Stimulated activated effector memory CD8-positive, alpha-beta T cell treated with anti-CD3 and anti-CD28 coated beads, Interleukin-12 subunit alpha, Interleukin-12 subunit beta, amount 100 ng/mL, for 72 hours (primary cell): ENCODE measurements around the gene SMPD4.
"Not testable (repeated sequence)": the region's sequence is repeated elsewhere in the genome, so short reads cannot be mapped to it uniquely, and the experiment has no call there.

ENCODE experiments used
- ATAC-seq: fragments of 150-1000 bp; cut with Tn5 transposase; 2 replicates; pipeline ENCODE4 v1.10.0; 2021
- DNase-seq, 2 donors: peaks; one replicate each; pipeline ENCODE4 v3.0.0; 2021 to 2022; ENCODE audit warnings: low spot score in 2 of 2
- H3K27ac Mint-ChIP-seq: one replicate; pipeline ENCODE4 v1.8.0; 2022; ENCODE audit warnings: mild to moderate bottlenecking, mixed read lengths
- H3K36me3 Mint-ChIP-seq: one replicate; pipeline ENCODE4 v1.8.0; 2022; ENCODE audit warnings: mild to moderate bottlenecking, mixed read lengths
- H3K4me1 Mint-ChIP-seq: one replicate; pipeline ENCODE4 v1.8.0; 2022; ENCODE audit warnings: mixed read lengths
- H3K4me3 Mint-ChIP-seq: one replicate; pipeline ENCODE4 v1.8.0; 2022; ENCODE audit warnings: mild to moderate bottlenecking, mixed read lengths
- H3K9me3 Mint-ChIP-seq: one replicate; pipeline ENCODE4 v1.8.0; 2022; ENCODE audit warnings: mixed read lengths

The SMPD4 gene, protein sequence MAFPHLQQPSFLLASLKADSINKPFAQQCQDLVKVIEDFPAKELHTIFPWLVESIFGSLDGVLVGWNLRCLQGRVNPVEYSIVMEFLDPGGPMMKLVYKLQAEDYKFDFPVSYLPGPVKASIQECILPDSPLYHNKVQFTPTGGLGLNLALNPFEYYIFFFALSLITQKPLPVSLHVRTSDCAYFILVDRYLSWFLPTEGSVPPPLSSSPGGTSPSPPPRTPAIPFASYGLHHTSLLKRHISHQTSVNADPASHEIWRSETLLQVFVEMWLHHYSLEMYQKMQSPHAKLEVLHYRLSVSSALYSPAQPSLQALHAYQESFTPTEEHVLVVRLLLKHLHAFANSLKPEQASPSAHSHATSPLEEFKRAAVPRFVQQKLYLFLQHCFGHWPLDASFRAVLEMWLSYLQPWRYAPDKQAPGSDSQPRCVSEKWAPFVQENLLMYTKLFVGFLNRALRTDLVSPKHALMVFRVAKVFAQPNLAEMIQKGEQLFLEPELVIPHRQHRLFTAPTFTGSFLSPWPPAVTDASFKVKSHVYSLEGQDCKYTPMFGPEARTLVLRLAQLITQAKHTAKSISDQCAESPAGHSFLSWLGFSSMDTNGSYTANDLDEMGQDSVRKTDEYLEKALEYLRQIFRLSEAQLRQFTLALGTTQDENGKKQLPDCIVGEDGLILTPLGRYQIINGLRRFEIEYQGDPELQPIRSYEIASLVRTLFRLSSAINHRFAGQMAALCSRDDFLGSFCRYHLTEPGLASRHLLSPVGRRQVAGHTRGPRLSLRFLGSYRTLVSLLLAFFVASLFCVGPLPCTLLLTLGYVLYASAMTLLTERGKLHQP

DNA sequence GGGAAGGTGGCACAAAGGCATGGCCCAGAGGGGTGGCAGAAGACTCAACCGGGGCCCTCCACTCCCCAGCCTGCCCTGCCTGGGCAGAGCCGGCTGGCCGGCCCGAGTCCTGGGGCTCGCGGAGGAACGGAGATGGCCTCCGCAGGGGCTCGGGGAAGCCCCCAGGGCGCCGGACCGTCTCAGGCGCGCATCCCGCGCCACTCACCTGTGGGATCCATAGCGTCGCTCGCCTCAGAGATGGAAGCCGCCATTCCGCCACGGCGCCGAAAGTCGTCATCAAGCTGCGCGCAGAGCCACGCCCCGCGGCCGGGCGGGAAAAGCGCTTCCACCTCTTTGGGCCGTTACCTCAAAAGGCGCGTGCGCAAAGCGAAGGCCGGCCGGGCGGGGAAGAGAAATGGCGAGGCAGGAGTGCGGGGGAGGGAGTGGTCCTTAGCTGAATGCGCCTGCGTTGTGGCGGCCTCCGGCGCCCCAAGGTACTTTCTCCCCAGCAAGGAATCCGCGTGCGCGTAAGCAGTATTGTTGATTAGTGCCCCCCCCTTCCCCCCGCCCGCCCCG is at the start of gene SMPD4:
TSS of gene SMPD4 (minus strand) at position 278 of the 555 bp plus-strand sequence. CDS start 5,010 bp downstream, outside the sequence.
- H3K4me3 Mint-ChIP-seq, result peak within 1 kb of the TSS; percentile 89

DNA sequence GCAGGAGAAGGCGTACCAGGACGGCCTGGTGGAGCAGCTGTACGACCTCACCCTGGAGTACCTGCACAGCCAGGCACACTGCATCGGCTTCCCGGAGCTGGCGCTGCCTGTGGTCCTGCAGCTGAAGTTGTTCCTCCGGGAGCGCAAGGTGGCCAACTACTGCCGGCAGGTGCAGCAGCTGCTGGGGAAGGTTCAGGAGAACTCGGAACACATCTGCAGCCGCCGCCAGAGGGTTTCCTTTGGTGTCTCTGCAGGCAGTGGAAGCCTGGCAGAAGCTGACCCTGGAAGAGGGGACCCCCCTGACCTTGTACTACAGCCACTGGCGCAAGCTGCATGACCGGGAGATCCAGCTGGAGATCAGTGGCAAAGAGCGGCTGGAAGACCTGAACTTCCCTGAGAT is 49.5 kb upstream of the SMPD4 start:
- not testable (repeated sequence) for H3K4me3 Mint-ChIP-seq, H3K27ac Mint-ChIP-seq, H3K36me3 Mint-ChIP-seq, H3K9me3 Mint-ChIP-seq, DNase-seq, H3K4me1 Mint-ChIP-seq, ATAC-seq

More for the DNA sequence above, at the start of gene SMPD4:
- peak within 1 kb of the TSS; percentile 96 for H3K27ac Mint-ChIP-seq
- peaks cover 24% of the 10 kb centered on the region for H3K4me1 Mint-ChIP-seq
- DNase-seq (peak; percentile 96 to 99), ATAC-seq (peak; percentile 79)
- no peaks in the 10 kb centered on the region for H3K9me3 Mint-ChIP-seq
- H3K36me3 Mint-ChIP-seq, result peaks cover 63% of the 10 kb centered on the region

DNA sequence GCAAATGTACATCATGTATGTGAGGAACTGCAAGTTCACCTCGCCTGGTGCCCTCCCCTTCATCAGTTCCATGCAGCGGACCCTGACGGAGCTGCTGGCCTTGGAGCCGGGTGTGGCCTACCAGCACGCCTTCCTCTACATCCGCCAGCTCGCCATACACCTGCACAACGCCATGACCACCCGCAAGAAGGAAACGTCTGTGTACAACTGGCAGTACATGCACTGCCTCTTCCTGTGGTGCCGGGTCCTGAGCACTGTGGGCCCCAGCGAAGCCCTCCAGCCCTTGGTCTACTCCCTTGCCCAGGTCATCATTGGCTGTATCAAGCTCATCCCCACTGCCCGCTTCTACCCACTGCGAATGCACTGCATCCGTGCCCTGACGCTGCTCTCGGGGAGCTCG is 49.0 kb upstream of the SMPD4 start:
- H3K4me1 Mint-ChIP-seq, H3K4me3 Mint-ChIP-seq, H3K27ac Mint-ChIP-seq, H3K36me3 Mint-ChIP-seq, DNase-seq, H3K9me3 Mint-ChIP-seq, ATAC-seq: not testable (repeated sequence)

DNA sequence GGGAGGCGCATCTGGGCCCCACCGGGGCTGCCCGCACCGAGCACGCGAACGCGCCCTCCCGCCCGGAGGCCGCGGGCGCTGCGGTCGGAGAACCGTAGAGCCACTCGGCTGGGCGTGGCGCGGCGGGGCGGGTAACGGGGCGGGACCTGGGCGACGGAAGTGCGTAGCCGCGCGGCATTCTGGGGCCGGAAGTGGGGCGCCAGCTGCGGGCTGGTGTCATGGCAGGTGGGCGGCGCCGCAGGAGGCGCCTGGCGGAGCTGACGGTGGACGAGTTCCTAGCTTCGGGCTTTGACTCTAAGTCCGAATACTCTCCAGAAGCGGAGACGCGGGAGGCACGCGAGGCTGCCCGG is 47.7 kb upstream of the SMPD4 start:
- not testable (repeated sequence) for H3K36me3 Mint-ChIP-seq, ATAC-seq, H3K9me3 Mint-ChIP-seq, H3K4me3 Mint-ChIP-seq, H3K27ac Mint-ChIP-seq, DNase-seq, H3K4me1 Mint-ChIP-seq

DNA sequence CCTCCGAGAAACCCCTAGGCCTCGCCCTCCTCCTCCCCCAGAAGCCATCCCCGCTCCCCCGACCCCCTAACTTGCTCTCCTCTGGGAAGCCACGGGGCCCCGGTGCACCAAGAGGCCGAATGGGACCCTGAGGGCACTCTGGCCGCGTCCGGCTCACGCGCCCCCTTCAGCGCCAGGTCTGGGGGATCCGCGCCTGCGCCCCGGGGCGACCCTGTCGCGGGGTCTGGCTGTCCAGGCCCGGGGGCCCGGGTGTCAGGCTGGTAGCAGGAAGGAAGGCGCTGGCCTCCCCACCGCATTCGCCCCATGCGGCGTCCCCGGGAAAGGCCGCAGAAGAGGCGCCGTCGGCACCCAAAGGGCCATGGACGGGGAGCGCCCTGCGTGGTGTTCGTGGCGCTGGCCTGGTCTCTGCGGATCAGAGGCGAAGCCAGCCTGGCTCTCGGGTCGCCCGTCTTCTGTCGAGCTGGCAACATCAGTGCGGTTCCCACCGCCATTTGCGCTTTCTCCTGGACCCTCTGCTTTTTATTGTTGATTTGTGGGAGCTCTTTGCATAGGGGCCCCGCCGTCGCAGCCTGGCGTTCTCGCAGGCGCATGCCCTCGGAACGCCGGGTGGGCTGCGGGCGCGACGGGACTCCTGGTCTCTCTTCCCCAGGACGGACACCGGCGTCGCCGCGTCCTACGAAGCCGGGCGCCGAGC is 47.2 kb upstream of the SMPD4 start:
- H3K4me1 Mint-ChIP-seq, H3K4me3 Mint-ChIP-seq, ATAC-seq, H3K27ac Mint-ChIP-seq, DNase-seq, H3K36me3 Mint-ChIP-seq, H3K9me3 Mint-ChIP-seq: not testable (repeated sequence)

DNA sequence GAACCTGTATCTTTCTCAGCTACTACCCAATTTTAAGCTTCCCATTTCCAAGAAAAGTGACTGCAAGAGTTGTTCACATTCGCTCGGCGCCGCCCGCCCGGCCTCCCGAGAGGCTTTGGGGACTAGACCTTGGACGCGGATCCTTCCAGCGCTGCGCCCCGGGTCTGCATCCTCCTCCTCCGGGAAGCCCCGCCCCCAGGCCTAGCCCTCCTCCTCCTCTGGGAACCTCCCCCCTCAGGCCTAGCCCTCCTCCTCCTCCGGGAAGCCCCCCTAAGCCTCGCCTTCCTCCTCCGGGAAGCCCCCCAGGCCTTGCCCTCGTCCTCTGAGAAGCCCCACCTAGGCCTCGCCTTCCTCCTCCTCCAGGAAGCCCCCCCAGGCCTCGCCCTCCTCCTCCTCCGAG is 46.6 kb upstream of the SMPD4 start:
- DNase-seq, H3K36me3 Mint-ChIP-seq: not testable (repeated sequence)

DNA sequence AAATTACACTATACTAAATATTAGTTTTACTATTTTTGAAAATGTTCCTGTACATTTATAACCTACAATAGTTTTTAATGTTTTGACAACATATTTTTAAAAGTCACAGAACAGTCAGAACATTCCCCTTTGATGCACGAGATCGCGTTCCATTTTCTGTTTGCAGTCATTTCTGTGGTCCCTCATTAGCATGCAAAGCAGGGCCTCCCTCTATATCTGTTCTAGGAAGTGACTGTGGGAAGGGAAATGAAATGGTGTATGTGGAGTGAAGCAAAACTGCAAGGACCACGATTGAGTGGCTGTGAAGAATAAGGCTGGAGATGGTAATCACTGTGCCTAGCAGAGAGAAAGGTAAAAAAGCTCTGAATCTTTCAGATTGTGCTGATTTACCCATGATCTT is 41.1 kb upstream of the SMPD4 start:
- H3K9me3 Mint-ChIP-seq, DNase-seq, H3K4me3 Mint-ChIP-seq, H3K27ac Mint-ChIP-seq, H3K36me3 Mint-ChIP-seq, H3K4me1 Mint-ChIP-seq: not testable (repeated sequence)
- ATAC-seq, result peak; percentile 69

More for the DNA sequence above, 46.6 kb upstream of the SMPD4 start:
- H3K9me3 Mint-ChIP-seq, H3K4me3 Mint-ChIP-seq, H3K4me1 Mint-ChIP-seq, H3K27ac Mint-ChIP-seq, ATAC-seq: not testable (repeated sequence)

DNA sequence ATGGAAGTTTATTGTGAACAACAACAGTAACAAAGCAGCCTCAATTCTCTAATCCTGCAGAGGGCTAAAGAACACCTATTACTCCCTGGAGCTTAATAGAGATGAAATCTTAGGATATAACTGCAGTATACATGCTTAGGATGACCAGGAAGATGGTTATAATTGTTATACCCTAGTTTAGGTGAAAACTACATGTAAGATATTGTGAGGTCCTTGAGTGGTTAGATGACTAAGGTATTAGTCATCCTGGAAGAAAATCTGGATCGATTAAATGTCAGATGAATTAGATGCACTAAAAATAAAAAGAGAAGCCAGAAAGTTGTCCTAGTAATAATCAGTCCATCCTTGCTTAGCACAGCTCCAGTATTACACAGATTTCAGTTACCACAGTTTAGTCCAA is 39.1 kb upstream of the SMPD4 start:
- H3K4me3 Mint-ChIP-seq, H3K4me1 Mint-ChIP-seq, DNase-seq, H3K9me3 Mint-ChIP-seq, H3K27ac Mint-ChIP-seq, ATAC-seq, H3K36me3 Mint-ChIP-seq: not testable (repeated sequence)

DNA sequence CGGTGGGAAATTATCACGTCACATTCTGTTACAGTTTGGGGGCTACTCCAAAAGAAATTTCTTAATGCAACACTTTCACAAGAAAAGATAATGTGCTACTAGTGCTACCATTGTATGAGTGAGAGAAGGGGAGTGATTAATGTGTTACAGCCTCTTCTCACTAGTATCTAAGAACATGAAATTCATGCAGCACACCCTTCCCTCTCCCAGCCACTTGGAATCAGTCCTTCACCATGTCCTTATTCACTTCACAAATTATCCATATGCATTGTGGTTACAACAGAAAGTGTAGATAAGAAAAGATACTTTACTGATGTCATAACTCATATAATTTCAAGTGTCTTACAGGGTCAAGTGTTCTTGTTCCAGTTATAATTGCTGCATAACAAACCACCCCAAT is 37.7 kb upstream of the SMPD4 start:
- not testable (repeated sequence) for H3K27ac Mint-ChIP-seq, H3K9me3 Mint-ChIP-seq, H3K4me1 Mint-ChIP-seq, DNase-seq, H3K4me3 Mint-ChIP-seq, ATAC-seq, H3K36me3 Mint-ChIP-seq

DNA sequence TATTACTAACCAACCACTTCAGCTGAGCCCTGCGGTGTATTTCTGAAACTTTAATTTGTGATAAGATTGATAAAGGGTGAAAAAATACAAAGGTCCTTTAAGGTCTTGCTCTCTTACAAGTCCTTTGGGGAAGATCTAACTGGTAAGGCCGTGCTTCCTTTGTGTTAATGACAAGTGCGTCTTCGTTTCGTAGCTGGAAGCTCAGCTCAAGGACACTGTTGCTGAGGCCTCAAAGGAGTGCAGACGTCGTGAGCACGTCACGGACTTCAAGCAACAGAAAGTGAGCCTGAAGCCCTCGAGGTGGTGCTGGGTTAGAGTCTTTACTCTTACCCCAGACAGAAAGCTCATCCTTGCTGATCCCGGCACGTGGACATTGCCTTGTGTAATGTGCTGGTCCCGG is 25.6 kb upstream of the SMPD4 start:
- DNase-seq, result not testable (repeated sequence)

DNA sequence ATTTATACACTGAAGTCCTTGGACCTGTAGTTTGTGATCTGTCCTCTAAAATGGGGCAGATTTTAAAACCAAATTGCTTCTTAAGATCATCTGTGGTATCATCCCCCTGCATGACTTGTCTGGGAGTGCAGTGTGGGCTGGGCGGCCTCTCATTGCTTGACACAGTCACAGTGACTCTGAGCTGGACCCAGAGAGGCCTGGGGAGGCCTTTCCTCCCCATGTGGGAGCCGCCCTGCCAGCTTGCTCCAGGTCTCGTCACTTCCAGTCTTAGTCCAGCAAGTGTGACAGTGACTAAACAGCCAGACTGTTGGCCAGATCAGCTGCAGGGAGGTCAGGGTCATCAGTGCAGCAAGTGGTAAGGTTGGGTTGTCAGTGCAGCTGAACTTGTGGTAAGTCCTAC is 21.7 kb upstream of the SMPD4 start:
- not testable (repeated sequence) for H3K36me3 Mint-ChIP-seq, H3K4me3 Mint-ChIP-seq, ATAC-seq, DNase-seq, H3K9me3 Mint-ChIP-seq, H3K27ac Mint-ChIP-seq, H3K4me1 Mint-ChIP-seq

More for the DNA sequence above, 25.6 kb upstream of the SMPD4 start:
- H3K27ac Mint-ChIP-seq, ATAC-seq, H3K36me3 Mint-ChIP-seq, H3K4me3 Mint-ChIP-seq, H3K4me1 Mint-ChIP-seq, H3K9me3 Mint-ChIP-seq: not testable (repeated sequence)

DNA sequence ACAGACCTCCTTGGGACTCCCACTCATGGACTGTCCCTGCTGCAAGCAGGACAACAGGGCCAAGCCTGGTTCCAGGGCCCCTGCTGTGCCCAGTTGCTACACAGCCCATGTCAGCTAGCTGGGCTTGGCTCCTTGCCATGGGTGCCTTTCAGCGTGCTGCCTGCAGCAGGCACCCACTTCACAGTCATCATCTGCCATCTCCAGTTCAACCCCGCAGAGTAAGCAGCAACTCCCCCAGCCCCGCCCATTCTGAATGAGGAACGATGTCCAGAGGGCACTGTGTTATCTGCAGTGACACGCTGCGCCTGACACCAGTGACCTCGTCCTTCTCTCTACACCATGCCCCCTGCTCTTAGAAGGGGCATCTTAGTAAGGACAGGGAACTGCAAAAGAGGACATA is 21.1 kb upstream of the SMPD4 start:
- not testable (repeated sequence) for H3K27ac Mint-ChIP-seq, ATAC-seq, DNase-seq, H3K36me3 Mint-ChIP-seq, H3K4me3 Mint-ChIP-seq, H3K9me3 Mint-ChIP-seq, H3K4me1 Mint-ChIP-seq

DNA sequence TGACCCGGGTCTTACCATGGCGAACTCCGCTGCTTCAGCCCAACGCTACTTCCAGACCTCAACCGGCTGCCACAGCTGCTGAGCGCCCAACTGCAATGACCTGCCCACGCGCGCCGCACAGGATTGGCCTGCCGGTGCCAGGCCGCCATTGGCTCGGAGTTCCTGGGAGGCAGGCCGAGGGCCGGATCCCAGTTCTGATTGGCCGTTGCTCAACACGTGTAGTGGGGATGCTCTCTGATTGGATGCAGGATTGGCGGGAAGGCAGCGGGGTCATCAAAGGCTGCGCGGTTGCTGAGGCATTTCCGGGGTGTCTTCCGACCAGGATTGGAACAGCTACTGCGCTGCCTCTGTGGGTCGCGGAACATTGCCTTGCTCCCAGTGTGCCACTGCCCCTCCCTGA is 16.9 kb upstream of the SMPD4 start, which contains the start of gene TUBA3E:
TSS of gene TUBA3E (minus strand) at position 97 of the 400 bp plus-strand sequence. CDS start at position 18, 79 bp downstream.
- Mint-ChIP-seq H3K36me3 (no peaks in the 10 kb centered on the region), H3K4me3 (no peak within 1 kb of the TSS), H3K4me1 (no peaks in the 10 kb centered on the region), H3K27ac (no peak within 1 kb of the TSS), H3K9me3 (no peaks in the 10 kb centered on the region)
- DNase-seq (no peak), ATAC-seq (no peak)

DNA sequence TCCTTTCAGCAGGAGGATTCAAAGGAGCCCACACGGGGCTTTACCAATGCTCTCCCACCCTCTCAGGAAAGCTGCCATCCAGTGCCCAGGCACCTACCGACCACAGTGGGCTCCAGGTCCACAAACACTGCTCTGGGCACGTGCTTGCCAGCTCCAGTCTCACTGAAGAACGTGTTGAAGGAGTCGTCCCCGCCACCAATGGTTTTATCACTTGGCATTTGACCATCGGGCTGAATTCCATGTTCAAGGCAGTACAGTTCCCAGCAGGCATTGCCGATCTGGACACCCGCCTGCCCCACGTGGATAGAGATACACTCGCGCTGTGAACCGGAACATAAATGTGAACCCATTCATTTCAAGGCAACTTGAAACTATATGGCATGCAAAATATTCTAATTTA is 14.7 kb upstream of the SMPD4 start:
- H3K9me3 Mint-ChIP-seq, H3K4me1 Mint-ChIP-seq, H3K27ac Mint-ChIP-seq, H3K36me3 Mint-ChIP-seq, H3K4me3 Mint-ChIP-seq, DNase-seq, ATAC-seq: not testable (repeated sequence)

DNA sequence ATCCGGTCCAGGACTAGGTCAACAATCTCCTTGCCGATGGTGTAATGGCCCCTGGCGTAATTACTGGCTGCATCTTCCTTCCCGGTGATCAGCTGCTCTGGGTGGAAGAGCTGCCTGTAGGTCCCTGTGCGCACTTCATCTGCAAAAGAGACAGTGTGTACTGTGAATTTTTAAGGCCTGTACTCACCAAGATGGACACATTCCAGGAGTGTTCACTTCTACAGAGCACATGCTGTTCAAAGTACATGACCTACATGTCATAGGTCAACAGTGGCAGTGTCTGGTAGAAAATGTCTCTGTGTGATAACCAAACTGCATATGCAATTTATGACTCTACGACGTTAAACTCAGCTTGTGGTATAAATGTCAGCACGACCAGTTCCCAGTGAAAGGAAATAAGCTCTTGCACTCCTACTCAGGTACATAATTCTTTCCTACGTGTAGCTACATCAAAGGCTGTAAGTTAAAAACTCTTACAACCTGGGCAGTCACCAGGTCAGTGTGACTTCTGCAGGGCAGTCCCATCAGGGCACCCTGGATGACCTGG is 13.8 kb upstream of the SMPD4 start:
- peaks cover 14% of the 10 kb centered on the region for H3K36me3 Mint-ChIP-seq
- not testable (repeated sequence) for ATAC-seq, H3K9me3 Mint-ChIP-seq, H3K4me3 Mint-ChIP-seq, H3K27ac Mint-ChIP-seq, H3K4me1 Mint-ChIP-seq
- DNase-seq, result peak in 1 of 2 donors; percentile 25
